Epidermal melanocyte (primary cell): ENCODE measurements around the gene ZEB2.

Experiments
- DNase-seq: peaks from one replicate; pipeline ENCODE4 v3.0.0; 2011; ENCODE audit warnings: low spot score; ENCODE audit not compliant: insufficient read length

Gene ZEB2

GRCh38 chr2:144452169-144452988 is 67.5 kb downstream of the ZEB2 start:
- no peak for DNase-seq

- no peak for DNase-seq
Measured at GRCh38 chr2:144451443-144451842, 68.5 kb downstream of the ZEB2 start.

- no peak for DNase-seq
Measured at GRCh38 chr2:144449028-144449406, 70.9 kb downstream of the ZEB2 start.

DNA sequence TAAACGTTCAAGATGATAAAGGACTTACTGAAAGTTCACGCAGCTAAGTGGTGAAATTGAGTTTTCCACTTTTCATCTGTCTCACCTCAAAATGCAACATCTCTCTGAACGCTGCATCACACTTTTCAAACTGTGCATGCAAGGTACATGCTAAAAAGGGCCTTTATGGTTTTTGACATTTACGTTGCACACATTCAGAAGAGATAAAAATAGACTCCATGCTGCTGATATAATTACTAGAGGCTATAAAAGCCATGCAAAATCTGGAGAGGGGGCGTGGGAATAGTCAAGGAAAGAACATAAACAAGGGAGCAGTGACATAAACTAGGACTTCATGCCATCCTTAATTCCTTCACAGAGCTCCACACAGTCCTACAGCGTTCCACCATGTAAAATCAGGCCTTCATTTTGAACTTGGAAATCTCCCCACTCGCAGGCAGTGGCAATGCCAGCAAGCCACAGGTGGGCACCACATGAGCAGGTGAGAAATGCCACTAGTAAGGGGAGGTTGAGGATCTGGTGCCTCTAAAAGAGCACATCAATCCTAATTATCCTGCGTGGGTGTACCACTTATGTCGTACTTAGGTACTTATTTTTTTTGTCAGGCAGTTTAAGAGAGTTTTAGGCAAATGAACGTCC is 71.4 kb downstream of the ZEB2 start:
- DNase-seq, result no peak

GRCh38 chr2:144447535-144447934 is 72.4 kb downstream of the ZEB2 start:
- no peak for DNase-seq

DNA sequence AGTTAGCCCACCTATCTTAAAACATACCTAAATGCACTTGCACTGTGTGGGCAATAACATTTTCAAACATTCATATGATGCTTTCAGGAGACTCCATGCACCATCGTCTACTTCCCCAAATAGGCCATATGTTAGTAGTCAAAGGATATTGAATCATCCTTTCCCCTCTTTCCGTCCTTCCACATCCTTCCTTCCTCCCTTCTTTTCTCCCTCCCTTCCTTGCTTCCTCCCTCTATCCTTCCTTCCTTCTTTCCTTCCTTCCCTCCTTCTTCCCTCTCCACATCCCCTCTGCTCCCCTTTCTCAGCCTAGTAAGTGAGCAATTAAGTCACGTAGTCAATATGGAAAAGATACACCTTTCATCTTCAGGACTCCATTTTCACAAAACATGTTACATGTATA is 73.8 kb downstream of the ZEB2 start:
- DNase-seq, result no peak

- DNase-seq, result no peak
Measured at GRCh38 chr2:144445196-144445595, 74.7 kb downstream of the ZEB2 start.

GRCh38 chr2:144443837-144444817 is 75.8 kb downstream of the ZEB2 start:
- no peak for DNase-seq

DNA sequence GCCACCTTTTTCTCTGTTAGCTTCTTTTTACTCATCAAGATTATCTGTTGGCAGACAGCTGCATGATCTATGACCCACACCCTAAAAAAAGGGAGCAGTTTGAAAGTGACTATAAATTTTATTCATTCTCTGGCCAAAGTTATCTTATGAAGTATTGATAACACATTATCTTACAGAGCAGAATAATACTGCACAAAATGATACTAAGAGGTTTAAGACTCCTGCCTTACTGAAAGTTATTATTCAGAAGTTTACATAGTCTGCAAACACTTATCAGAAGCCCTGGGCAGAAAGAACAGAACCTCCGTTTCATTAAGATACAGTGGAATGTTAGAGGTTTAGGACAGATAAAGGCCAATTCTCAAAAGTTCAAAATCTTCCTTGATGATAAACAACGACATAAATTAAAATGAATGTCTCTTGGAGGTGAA is 78.2 kb downstream of the ZEB2 start:
- DNase-seq, result no peak

DNA sequence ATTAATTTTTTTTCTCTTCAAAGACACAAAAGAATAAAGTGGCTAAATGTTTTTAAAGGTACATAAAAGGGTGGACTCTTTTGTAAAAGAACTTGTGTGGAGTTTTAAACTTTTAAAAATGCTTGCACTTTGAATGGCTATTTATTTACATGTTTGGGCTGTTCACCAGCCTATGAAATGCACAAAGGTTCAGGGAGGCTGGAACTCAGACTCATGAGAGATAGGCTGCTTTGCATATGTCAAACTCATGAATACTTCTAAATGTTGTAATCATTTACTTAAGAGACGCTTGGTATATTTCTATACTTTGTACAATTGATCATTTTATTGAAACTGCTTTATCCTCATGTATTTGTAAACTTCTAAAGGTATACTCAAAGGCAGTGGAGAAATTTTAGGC is 79.9 kb downstream of the ZEB2 start:
- DNase-seq, result no peak

GRCh38 chr2:144438801-144439631 is 80.9 kb downstream of the ZEB2 start:
- DNase-seq, result no peak

DNA sequence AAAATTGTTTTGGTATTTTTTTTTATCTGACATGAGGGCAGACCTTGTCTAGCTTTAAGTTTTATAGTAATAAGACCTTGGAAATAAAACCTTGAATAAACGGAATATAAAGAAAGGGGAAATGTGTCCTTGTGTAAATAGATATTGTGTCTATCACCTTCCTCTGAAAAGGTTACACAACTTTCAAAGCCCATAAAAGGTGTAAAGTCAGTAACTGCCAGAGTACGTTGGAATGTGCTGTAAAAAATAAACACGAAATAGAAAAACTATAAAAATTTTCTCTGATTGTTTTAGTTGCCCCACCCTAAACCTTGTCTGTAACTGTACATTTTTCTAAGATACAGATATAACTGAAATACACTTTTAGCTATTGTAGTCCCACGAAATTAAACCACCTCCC is 82.3 kb downstream of the ZEB2 start:
- DNase-seq, result no peak

GRCh38 chr2:144434425-144435222 is 85.3 kb downstream of the ZEB2 start:
- no peak for DNase-seq

DNA sequence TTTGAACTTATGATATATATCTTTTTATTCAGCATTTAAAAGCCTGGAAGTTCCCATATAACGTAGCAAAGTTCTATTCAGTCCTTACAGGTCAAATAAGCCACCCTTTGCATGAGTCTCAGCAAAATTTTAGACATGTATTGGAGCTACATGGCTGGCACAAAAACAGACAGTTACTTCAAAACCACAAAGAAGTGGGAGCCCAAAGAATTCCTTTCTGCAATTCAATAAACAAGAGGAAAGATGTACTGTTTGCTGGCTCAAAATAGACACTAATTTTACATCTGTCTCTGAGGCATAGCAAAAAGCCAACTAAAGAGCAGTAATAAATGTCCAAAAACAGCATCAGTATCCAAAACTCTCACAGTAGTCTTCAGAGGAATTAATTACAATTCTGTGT is 87.0 kb downstream of the ZEB2 start:
- no peak for DNase-seq

- DNase-seq, result no peak
Measured at GRCh38 chr2:144431998-144432397, 87.9 kb downstream of the ZEB2 start.

- no peak for DNase-seq
Measured at GRCh38 chr2:144431392-144431783, 88.5 kb downstream of the ZEB2 start.

DNA sequence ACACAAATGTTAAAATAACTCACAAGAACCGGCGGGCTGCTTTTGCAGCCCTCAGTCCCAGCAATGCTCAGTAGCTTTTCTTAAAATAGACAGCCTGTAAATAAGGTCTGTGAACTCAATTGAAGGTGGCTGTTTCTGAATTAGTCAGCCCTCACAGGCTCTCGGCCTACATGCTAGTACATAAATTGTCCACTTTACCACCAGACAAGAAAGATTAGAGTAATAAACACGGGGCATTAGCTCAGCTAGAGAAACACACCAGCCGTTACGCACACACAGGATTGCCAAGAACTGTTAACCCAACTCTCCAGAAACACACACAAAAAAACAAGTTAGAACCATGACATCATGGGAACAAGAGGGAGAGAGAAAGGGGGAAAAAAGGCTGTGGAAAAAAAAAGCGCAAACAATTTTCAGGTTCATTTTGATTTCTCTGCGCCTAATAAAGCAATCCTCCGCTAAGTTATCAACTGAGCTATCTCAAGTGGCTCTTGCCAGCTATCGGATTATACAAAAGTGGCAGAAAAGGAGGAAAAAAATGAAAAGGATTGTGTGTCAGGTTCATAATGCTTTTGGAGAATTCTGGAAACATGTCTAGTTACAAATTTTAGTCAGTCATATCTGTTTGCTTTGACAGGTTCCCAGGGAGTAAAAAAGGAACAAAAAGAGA is 89.1 kb downstream of the ZEB2 start:
- DNase-seq, result no peak

GRCh38 chr2:144429396-144430112 is 90.4 kb downstream of the ZEB2 start:
- DNase-seq, result no peak

GRCh38 chr2:144426981-144427479 is 92.9 kb downstream of the ZEB2 start:
- DNase-seq, result no peak
